Endothelial cell of umbilical vein (primary cell): ENCODE data around the gene HOXC5. TPM values are rescaled to one million over a fixed set of nuclear protein-coding genes. Genes with fewer than 3 reads are reported as not detected.

Source experiments
- BruUV-seq: library from RNA; stranded (reverse); fragments of 400-500 nt; replicated peaks from 2 replicates; lab custom pipeline; 2021; lab: Mats Ljungman, UMichigan
- CTCF ChIA-PET: fragments of 300-600, 350-600 bp; sonication (Branson Sonifier 250); formaldehyde crosslinking; loops from one replicate; lab custom pipeline; 2021; ENCODE audit warnings: antibody characterized with exemption, inconsistent platforms; lab: Charles Lee
- POLR2A ChIA-PET: fragments of 300-600, 350-600 bp; sonication (Branson Sonifier 250); formaldehyde crosslinking; loops from one replicate; lab custom pipeline; 2021; ENCODE audit warnings: antibody characterized with exemption, inconsistent platforms; lab: Charles Lee
- DNase-seq: peaks from one replicate; pipeline ENCODE4 v3.0.0-alpha.2; 2011; ENCODE audit warnings: low read depth, low spot score
- FAIRE-seq: peaks from 2 replicates; lab custom pipeline; 2011; peaks lifted over from hg19 to GRCh38; lab: Jason Lieb, UNC
- H2AFZ ChIP-seq: 2 replicates; pipeline ENCODE4 v1.6.0; 2012; ENCODE audit warnings: low read depth, low read length, control low read depth, inconsistent platforms
- H3K27ac ChIP-seq: 2 replicates; pipeline ENCODE4 v1.5.1; 2011; ENCODE audit warnings: low read depth, mild to moderate bottlenecking, control low read depth, low read length, moderate library complexity; ENCODE audit not compliant: insufficient read depth
- H3K27me3 ChIP-seq, 2 experiments: 2 replicates each; pipeline versions ENCODE4 v1.6.0 to v1.6.1; 2011; ENCODE audit warnings: low read length in 2 of 2, mixed read lengths in 1 of 2; ENCODE audit not compliant: control insufficient read depth in 2 of 2, insufficient read depth in 2 of 2
- H3K36me3 ChIP-seq, 2 experiments: 2 replicates in 1 of 2; 3 replicates in 1 of 2; pipeline ENCODE4 v1.5.1; 2011; ENCODE audit warnings: low read length in 2 of 2, mild to moderate bottlenecking in 1 of 2, moderate library complexity in 1 of 2; ENCODE audit not compliant: control insufficient read depth in 2 of 2, insufficient read depth in 2 of 2; ENCODE audit errors: extremely low read depth in 1 of 2
- H3K4me1 ChIP-seq: 3 replicates; pipeline ENCODE4 v1.5.1; 2011; ENCODE audit warnings: mild to moderate bottlenecking, low read length; ENCODE audit not compliant: control insufficient read depth, insufficient read depth; ENCODE audit errors: extremely low read depth
- H3K4me2 ChIP-seq: 2 replicates; pipeline ENCODE4 v1.6.1; 2011; ENCODE audit warnings: low read length, control low read depth, mixed read lengths; ENCODE audit not compliant: insufficient read depth
- H3K4me3 ChIP-seq, 3 experiments: fragments of 200-600 bp in 1 of 3; sonication (generic), shearing (Covaris generic) in 1 of 3; replicated peaks in 1 of 3; 2 replicates each; pipeline ENCODE4 v1.5.1; 2011 to 2016; ENCODE audit warnings: control low read depth in 3 of 3, low read length in 3 of 3, mild to moderate bottlenecking in 2 of 3, inconsistent platforms in 1 of 3, low read depth in 1 of 3, moderate library complexity in 1 of 3; ENCODE audit not compliant: insufficient read depth in 1 of 3
- H3K79me2 ChIP-seq: 2 replicates; pipeline ENCODE4 v1.6.0; 2012; ENCODE audit warnings: low read length, inconsistent platforms; ENCODE audit not compliant: control insufficient read depth, insufficient read depth
- H3K9ac ChIP-seq: replicated peaks from 2 replicates; pipeline ENCODE3; 2011; ENCODE audit warnings: low read length, control low read depth; ENCODE audit not compliant: insufficient read depth; ENCODE audit errors: extremely low read depth
- H3K9me1 ChIP-seq: replicated peaks from 3 replicates; pipeline ENCODE4 v1.6.0; 2011; ENCODE audit warnings: mild to moderate bottlenecking, low read length; ENCODE audit not compliant: control insufficient read depth, insufficient read depth; ENCODE audit errors: extremely low read depth
- H3K9me3 ChIP-seq: replicated peaks from 2 replicates; pipeline ENCODE4 v1.5.1; 2012; ENCODE audit warnings: low read length, inconsistent platforms; ENCODE audit not compliant: control insufficient read depth, insufficient read depth
- H4K20me1 ChIP-seq: replicated peaks from 2 replicates; pipeline ENCODE3; 2011; ENCODE audit warnings: mild to moderate bottlenecking, low read length; ENCODE audit not compliant: control insufficient read depth, insufficient read depth; ENCODE audit errors: extremely low read depth
- EZH2 ChIP-seq: IDR thresholded peaks from 2 replicates; pipeline ENCODE4 v1.6.1; 2012; ENCODE audit warnings: borderline replicate concordance, low read depth, mild to moderate bottlenecking, moderate library complexity, low read length, inconsistent platforms; ENCODE audit not compliant: severe bottlenecking
- FOS ChIP-seq: IDR thresholded peaks from 2 replicates; pipeline ENCODE4 v1.6.1; 2011; ENCODE audit warnings: mild to moderate bottlenecking, low read length, moderate library complexity, borderline replicate concordance; ENCODE audit not compliant: insufficient read depth
- GATA2 ChIP-seq: IDR thresholded peaks from 2 replicates; pipeline ENCODE4 v1.7.0; 2011; ENCODE audit warnings: low read depth, mild to moderate bottlenecking, moderate library complexity, mixed read lengths, low read length; ENCODE audit not compliant: insufficient read length, insufficient read depth
- JUN ChIP-seq: IDR thresholded peaks from 2 replicates; pipeline ENCODE4 v1.6.1; 2011; ENCODE audit warnings: borderline replicate concordance, low read depth; ENCODE audit not compliant: insufficient read length, insufficient read depth
- MYC ChIP-seq: IDR thresholded peaks from one replicate; pipeline ENCODE4 v1.6.1; 2011; ENCODE audit warnings: mild to moderate bottlenecking, low read depth, low read length
- POLR2A ChIP-seq: IDR thresholded peaks from 2 replicates; pipeline ENCODE4 v1.6.1; 2012; ENCODE audit warnings: low read depth, mild to moderate bottlenecking, control low read depth, low read length
- POLR2AphosphoS5 ChIP-seq: IDR thresholded peaks from 2 replicates; pipeline ENCODE4 v1.6.1; 2012; ENCODE audit warnings: low read depth, mild to moderate bottlenecking, control low read depth, low read length, moderate library complexity; ENCODE audit not compliant: insufficient read depth
- dilution Hi-C: fragments of 300-500 bp; cut with MboI; formaldehyde crosslinking; loops from one replicate; pipeline ENCODE4 v1.15.0; 2019; ENCODE audit warnings: low sequenced_read_pairs; ENCODE audit not compliant: extremely low pct_ligation_motif_present
- intact Hi-C: fragments of 100-400 bp; cut with micrococcal nuclease; formaldehyde crosslinking; loops from one replicate; pipeline ENCODE4 v1.10.0; 2022
- polyA plus RNA-seq, 4 experiments: library from polyadenylated mRNA; depleted of rRNA in 3 of 4; stranded (reverse) in 3 of 4; unstranded in 1 of 4; fragments of >200 nt; gene quantifications; 2 replicates each; pipeline versions ENCODE4 v1.2.1 to v1.2.3, GENCODE V29; 2011 to 2012; ENCODE audit warnings: missing spikeins in 1 of 4
- total RNA-seq: library from RNA; stranded (reverse); gene quantifications from 2 replicates; pipeline ENCODE4 v1.2.3, GENCODE V29; 2021
- TF ChIP-seq, protein P1 (sequence below): IDR thresholded peaks from 2 replicates; pipeline ENCODE4 v1.6.1; 2011; ENCODE audit not compliant: insufficient read depth, insufficient read length
- TF ChIP-seq, protein P2 (sequence below), 2 donors: IDR thresholded peaks; 1 replicate in 1 of 2; 2 replicates in 1 of 2; pipeline ENCODE4 v1.5.1; 2011; ENCODE audit warnings: low read length in 2 of 2, mild to moderate bottlenecking in 2 of 2, moderate library complexity in 2 of 2, control low read depth in 1 of 2, inconsistent platforms in 1 of 2, low read depth in 1 of 2; ENCODE audit not compliant: insufficient read depth in 1 of 2; ENCODE audit errors: extremely low read depth in 1 of 2

HOXC5 gene
- total and polyA plus RNA-seq, 2 donors (not counting 3 experiments of a cell fraction or from before 2014, with no cell fraction given) = not detected

- CTCF ChIA-PET = no interaction called here
- peaks cover 11 to 14% of the 10 kb centered on the region in 2 experiments for H3K27me3 ChIP-seq
- BruUV-seq = no TSS peak
- intact Hi-C loops = no loop called here
- H4K20me1 ChIP-seq = no peaks in the 10 kb centered on the region
- no peaks in the 10 kb centered on the region for H3K4me1 ChIP-seq
- H3K4me3 ChIP-seq = no peak overlapping the region
- H2AFZ ChIP-seq = no peak overlapping the region
- POLR2A ChIA-PET = no interaction called here
- no peaks in the 10 kb centered on the region for H3K9me3 ChIP-seq
- H3K9ac ChIP-seq = no peak overlapping the region
- dilution Hi-C loops = no loop called here
- no peak for DNase-seq
- no peak overlapping the region for H3K27ac ChIP-seq
- FAIRE-seq = no peak
- H3K36me3 ChIP-seq = no peaks in the 10 kb centered on the region
- no peaks in the 10 kb centered on the region for H3K9me1 ChIP-seq
- H3K4me2 ChIP-seq = no peak overlapping the region
- TF ChIP-seq EZH2 (no peak), POLR2AphosphoS5 (no peak), FOS (no peak)
- TF ChIP-seq, protein P1, sequence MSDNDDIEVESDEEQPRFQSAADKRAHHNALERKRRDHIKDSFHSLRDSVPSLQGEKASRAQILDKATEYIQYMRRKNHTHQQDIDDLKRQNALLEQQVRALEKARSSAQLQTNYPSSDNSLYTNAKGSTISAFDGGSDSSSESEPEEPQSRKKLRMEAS = no peak
- TF ChIP-seq, protein P2, sequence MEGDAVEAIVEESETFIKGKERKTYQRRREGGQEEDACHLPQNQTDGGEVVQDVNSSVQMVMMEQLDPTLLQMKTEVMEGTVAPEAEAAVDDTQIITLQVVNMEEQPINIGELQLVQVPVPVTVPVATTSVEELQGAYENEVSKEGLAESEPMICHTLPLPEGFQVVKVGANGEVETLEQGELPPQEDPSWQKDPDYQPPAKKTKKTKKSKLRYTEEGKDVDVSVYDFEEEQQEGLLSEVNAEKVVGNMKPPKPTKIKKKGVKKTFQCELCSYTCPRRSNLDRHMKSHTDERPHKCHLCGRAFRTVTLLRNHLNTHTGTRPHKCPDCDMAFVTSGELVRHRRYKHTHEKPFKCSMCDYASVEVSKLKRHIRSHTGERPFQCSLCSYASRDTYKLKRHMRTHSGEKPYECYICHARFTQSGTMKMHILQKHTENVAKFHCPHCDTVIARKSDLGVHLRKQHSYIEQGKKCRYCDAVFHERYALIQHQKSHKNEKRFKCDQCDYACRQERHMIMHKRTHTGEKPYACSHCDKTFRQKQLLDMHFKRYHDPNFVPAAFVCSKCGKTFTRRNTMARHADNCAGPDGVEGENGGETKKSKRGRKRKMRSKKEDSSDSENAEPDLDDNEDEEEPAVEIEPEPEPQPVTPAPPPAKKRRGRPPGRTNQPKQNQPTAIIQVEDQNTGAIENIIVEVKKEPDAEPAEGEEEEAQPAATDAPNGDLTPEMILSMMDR (IDR thresholded peaks at IDR 0.05; ENCODE audit: extremely low read depth in 1 of 2, insufficient read depth in 1 of 2, low read depth in 1 of 2, low read length in 2 of 2) = no peak
- H3K79me2 ChIP-seq = no peaks in the 10 kb centered on the region
Measured at GRCh38 chr12:54074308-54074707, 41.5 kb downstream of the HOXC5 start.

DNA sequence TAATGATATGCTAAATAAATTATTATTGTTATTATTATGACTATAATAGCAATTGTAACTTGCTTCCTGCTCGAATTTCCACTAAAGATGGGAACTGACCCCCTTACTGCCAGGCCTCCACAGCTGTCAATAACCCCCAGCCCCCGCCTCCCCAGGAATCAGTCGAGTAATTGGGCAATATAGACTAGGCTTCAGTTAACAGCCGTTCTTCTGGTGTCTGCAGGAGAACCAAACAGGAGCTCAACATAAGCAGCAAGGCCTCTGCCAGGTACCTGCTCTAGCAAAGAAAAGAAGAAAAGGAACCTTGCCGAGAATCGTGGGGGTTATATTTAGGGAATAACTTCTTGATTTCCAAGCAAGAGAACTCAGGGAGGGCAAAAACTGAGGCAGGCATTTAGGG lies 42.6 kb downstream of the HOXC5 start:
- Histone ChIP-seq H4K20me1 (no peaks in the 10 kb centered on the region), H3K9me3 (no peaks in the 10 kb centered on the region), H3K4me2 (no peak overlapping the region), H3K27me3 (peaks cover 20% of the 10 kb centered on the region in 2 experiments), H3K79me2 (no peaks in the 10 kb centered on the region), H3K9ac (no peak overlapping the region), H3K4me3 (no peak overlapping the region), H3K9me1 (no peaks in the 10 kb centered on the region), H3K27ac (no peak overlapping the region), H2AFZ (no peak overlapping the region), H3K36me3 (no peaks in the 10 kb centered on the region), H3K4me1 (no peaks in the 10 kb centered on the region)
- CTCF ChIA-PET = interaction anchor here (0.9 kb wide), 1 partner anchor 90 kb away, joined by 3 read pairs; the partner anchor contains the start of gene HOXC10
- BruUV-seq = no TSS peak
- dilution Hi-C loops (no loop called here), intact Hi-C loops (no loop called here)
- DNase-seq (no peak), FAIRE-seq (no peak)
- TF ChIP-seq EZH2 (no peak), POLR2AphosphoS5 (no peak), GATA2 (no peak), FOS (no peak), POLR2A (no peak), JUN (no peak), MYC (no peak)
- TF ChIP-seq, protein P1 = no peak
- TF ChIP-seq, protein P2 (IDR thresholded peaks at IDR 0.05; ENCODE audit: extremely low read depth in 1 of 2, insufficient read depth in 1 of 2, low read depth in 1 of 2, low read length in 2 of 2) = no peak
- POLR2A ChIA-PET = no interaction called here
